Measurements from ENCODE around the gene CRB2.

DNA sequence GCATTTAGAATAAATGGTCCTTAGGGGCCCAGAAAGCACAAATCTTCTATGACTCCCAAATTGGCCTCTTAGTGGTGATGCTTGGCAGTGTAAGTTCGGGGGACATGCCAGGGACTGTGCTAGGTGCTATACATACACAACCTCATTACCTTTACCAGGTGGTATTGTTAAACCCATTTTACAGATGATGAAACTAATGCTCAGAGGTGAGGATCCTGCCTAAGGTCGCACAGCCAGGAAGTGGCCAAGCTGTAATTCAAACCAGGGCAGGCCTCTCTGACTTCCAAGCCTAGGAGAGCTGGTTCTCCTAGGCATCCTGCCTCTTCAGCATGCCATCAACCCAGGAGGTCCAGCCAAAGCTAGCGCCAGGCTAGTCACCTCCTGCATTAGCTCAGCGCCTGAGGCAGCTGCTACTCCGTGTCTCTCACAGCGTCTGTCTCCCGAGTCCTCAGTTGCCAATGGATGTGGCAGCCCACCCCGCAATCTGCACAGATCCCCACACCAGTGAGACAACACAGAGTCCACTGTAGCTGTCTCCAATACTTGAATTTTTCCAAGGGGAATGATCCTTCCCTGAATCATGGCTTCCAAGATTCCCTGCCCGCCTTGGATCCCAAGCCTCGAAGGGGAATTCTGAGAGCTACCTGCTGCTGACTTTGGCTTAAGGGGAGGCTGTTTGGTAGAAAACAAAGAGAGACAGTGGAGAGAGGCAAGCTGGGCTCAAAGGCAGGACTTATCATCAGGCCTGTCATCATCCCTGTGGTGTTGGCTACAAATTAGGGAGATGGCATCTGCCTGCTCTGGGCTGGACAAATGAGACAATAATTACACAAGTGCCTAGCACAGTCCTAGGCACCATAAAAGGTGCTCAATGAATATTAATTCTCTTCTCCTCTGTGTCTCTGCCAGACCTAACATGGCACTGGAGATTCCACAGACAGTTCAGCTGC lies 52.6 kb downstream of the CRB2 start:
- TF ChIP-seq ZNF565 (CRISPR knock-in tag; conservative IDR thresholded peaks at IDR 0.05; ENCODE audit: low read depth) (no peak), GLIS3 (CRISPR knock-in tag; IDR thresholded peaks at IDR 0.05) (no peak)
- TF ChIP-seq, protein P1, sequence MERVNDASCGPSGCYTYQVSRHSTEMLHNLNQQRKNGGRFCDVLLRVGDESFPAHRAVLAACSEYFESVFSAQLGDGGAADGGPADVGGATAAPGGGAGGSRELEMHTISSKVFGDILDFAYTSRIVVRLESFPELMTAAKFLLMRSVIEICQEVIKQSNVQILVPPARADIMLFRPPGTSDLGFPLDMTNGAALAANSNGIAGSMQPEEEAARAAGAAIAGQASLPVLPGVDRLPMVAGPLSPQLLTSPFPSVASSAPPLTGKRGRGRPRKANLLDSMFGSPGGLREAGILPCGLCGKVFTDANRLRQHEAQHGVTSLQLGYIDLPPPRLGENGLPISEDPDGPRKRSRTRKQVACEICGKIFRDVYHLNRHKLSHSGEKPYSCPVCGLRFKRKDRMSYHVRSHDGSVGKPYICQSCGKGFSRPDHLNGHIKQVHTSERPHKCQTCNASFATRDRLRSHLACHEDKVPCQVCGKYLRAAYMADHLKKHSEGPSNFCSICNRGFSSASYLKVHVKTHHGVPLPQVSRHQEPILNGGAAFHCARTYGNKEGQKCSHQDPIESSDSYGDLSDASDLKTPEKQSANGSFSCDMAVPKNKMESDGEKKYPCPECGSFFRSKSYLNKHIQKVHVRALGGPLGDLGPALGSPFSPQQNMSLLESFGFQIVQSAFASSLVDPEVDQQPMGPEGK (CRISPR knock-in tag; IDR thresholded peaks at IDR 0.05; ENCODE audit: borderline replicate concordance) = no peak
